ENCODE measurements around the gene S100A3.
"Not testable (repeated sequence)": the region's sequence is repeated elsewhere in the genome, so short reads cannot be mapped to it uniquely, and the experiment has no call there.

S100A3 gene

GRCh38 chr1:153548722-153549688 lies at the start of gene S100A3:
Gene S100A3 (minus strand): TSS chr1:153549258. CDS start chr1:153548485, 773 bp downstream.
- peak; percentile 83 for DNase-seq (ENCODE audit: low read depth)

GRCh38 chr1:153598309-153599172 lies 49.5 kb upstream of the S100A3 start:
- no peak for DNase-seq (ENCODE audit: low read depth)

GRCh38 chr1:153597206-153597605 lies 48.1 kb upstream of the S100A3 start:
- peak; percentile 77 for DNase-seq (ENCODE audit: low read depth)

GRCh38 chr1:153592748-153593147 lies 43.7 kb upstream of the S100A3 start:
- no peak for DNase-seq (ENCODE audit: low read depth)

GRCh38 chr1:153588482-153588881 lies 39.4 kb upstream of the S100A3 start:
- DNase-seq (ENCODE audit: low read depth), result no peak

- not testable (repeated sequence) for DNase-seq (ENCODE audit: low read depth)
Observed at GRCh38 chr1:153588033-153588432, 39.0 kb upstream of the S100A3 start.

GRCh38 chr1:153587314-153587713 lies 38.3 kb upstream of the S100A3 start:
- DNase-seq (ENCODE audit: low read depth), result no peak

GRCh38 chr1:153586347-153586746 lies 37.3 kb upstream of the S100A3 start:
- no peak for DNase-seq (ENCODE audit: low read depth)

- no peak for DNase-seq (ENCODE audit: low read depth)
Observed at GRCh38 chr1:153585006-153585405, 35.9 kb upstream of the S100A3 start.

- DNase-seq (ENCODE audit: low read depth), result no peak
Observed at GRCh38 chr1:153583976-153584375, 34.9 kb upstream of the S100A3 start.

- DNase-seq (ENCODE audit: low read depth), result not testable (repeated sequence)
Observed at GRCh38 chr1:153583514-153583913, 34.5 kb upstream of the S100A3 start.

GRCh38 chr1:153582836-153583235 lies 33.8 kb upstream of the S100A3 start:
- DNase-seq (ENCODE audit: low read depth), result not testable (repeated sequence)

GRCh38 chr1:153578936-153579335 lies 29.9 kb upstream of the S100A3 start:
- no peak for DNase-seq (ENCODE audit: low read depth)

GRCh38 chr1:153578490-153578889 lies 29.4 kb upstream of the S100A3 start:
- peak; percentile 35 for DNase-seq (ENCODE audit: low read depth)

- DNase-seq (ENCODE audit: low read depth), result no peak
Observed at GRCh38 chr1:153577624-153578051, 28.6 kb upstream of the S100A3 start.

- DNase-seq (ENCODE audit: low read depth), result no peak
Observed at GRCh38 chr1:153577138-153577537, 28.1 kb upstream of the S100A3 start.

GRCh38 chr1:153575497-153575896 lies 26.4 kb upstream of the S100A3 start:
- not testable (repeated sequence) for DNase-seq (ENCODE audit: low read depth)

- DNase-seq (ENCODE audit: low read depth), result not testable (repeated sequence)
Observed at GRCh38 chr1:153575081-153575491, 26.0 kb upstream of the S100A3 start.

- no peak for DNase-seq (ENCODE audit: low read depth)
Observed at GRCh38 chr1:153573351-153573750, 24.3 kb upstream of the S100A3 start.

- peak; percentile 88 for DNase-seq (ENCODE audit: low read depth)
Observed at GRCh38 chr1:153572569-153573015, 23.5 kb upstream of the S100A3 start.

GRCh38 chr1:153571706-153572105 lies 22.6 kb upstream of the S100A3 start:
- no peak for DNase-seq (ENCODE audit: low read depth)

GRCh38 chr1:153570874-153571273 lies 21.8 kb upstream of the S100A3 start:
- DNase-seq (ENCODE audit: low read depth), result no peak
